ENCODE measurements around the gene SIAH2.

DNA sequence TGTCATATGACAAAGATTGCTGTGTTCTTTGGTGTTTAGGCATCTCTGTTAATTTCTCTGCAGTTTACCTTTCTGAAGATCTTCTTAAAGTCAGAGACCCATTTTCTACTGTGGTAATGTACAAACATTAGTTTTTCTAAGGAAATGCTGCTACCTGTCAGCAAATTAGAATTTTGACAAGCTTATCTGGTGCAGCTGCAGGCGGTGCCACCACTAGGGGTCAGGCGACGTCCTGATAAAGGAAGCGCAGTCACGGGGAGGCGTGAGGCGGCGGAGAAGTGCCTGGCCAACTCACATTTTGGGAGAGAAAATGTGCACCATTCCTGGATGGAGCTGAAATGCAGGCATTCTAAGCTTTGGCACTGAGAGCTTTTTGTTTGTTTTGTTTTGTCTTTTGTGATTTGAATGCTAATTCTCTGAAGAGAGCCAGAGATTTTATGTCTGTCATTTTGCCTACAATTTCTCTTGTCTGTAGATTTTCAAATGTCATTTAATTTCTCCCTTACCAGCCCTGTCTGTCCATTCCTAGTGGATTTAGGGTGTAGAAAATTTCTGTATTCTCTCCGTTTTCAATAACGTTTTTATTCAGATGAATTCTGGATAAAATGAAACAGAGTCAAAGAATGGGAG is 24.9 kb upstream of the SIAH2 start:
- peak; percentile 83 to 93 (median 90) for TF ChIP-seq CTCF (IDR thresholded peaks at IDR 0.05)
- TF ChIP-seq POLR2A (IDR thresholded peaks at IDR 0.05): no peak
- no peak for TF ChIP-seq POLR2AphosphoS5 (IDR thresholded peaks at IDR 0.05)

All from transverse colon (tissue), 4 donors.